ENCODE measurements around the gene ARL16. TPM values are rescaled to one million over a fixed set of nuclear protein-coding genes. Genes with fewer than 3 reads are reported as not detected.

The ARL16 gene
- total RNA-seq, 2 donors from 2014 or later, result 12.2 to 22.3 TPM

DNA sequence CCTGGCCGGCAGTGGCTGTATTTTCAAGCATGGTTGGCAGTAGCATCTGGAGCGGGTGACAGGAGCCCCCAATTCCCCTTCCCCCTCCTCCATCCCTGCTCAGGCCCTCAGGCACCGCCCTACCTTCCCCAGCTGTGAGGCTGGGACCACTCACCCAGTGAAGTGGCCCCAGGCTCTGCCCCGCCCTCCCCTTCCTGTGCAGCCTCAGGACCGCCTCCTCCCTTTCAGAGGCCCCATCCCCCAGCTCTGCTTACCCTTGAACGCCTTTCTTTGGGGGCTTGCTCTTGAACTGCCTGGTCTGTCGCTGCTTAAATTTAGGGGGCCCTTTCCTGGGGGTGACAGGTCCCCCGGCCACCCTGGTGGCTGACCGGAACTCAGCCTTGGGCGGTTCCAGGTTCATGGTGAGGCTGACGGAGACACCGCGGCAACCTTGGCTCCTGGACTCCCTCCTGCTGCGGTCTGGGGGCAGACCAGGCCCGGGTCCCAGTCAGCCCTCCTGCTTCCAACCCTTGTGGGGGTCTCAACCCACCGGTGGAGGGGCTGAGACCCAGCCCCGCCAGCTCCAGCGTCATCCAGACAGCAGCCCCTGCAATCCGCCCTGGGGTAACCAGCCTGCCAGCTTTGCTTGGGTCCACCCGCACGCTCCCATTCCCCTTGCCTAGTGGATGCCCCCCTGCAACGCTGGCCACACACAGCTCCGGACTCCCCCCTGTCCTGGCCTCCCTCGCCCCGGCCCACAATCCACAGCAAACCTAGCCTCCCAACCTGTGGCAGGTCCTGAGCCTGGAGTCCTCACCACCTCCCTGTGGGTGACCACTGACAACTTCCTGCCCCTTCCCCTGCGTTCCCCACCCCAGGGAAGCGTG lies 30.5 kb downstream of the ARL16 start:
- DNase-seq, result no peak
- intact Hi-C loops (cut with DNase I), result no loop called here
- ATAC-seq, result no peak

- ATAC-seq (no peak), DNase-seq (no peak)
- intact Hi-C loops (cut with DNase I), result no loop called here
These were observed 31.9 kb downstream of the ARL16 start for GRCh38 chr17:81651692-81652091.

DNA sequence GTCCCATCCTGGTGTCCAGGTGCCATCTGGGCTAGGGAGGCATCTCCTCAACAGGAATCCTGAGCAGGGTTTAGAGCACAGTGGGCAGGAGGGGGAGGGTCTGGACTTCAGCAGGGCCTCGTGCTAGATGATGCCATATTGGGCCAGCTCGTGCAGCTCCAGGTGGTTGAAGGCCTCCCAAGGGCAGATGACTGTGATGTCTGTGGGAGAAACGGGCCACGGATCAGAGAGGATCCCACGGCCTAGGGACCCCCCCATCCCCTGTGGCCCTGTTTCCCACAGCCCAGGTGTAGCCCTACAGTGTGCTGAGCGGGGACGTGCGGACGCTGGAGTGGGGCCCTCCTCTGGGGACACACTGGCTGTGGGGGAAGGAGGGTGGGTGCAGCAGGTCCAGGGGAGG lies 32.6 kb downstream of the ARL16 start:
- intact Hi-C loops (cut with DNase I), result no loop called here
- ATAC-seq (no peak), DNase-seq (no peak)

DNA sequence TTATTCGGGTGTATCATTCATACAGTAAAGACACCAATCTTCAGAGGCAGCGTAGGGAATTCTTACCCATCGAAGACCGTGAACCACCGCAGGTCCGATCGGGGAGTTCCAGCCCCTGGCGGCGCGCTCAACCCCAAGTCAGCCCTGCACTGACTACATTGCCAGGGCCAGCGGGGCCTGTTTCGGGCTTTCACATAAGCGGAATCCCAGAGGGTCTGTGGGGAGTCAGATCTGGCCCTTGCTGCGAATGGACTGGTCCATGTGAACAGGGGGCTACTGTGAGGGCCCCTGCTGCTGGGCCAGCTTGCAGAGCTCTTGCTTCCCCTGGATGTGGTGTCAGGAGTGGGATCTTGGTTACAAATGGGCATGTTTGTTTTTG lies 34.9 kb downstream of the ARL16 start:
- ATAC-seq (no peak), DNase-seq (no peak)
- intact Hi-C loops (cut with DNase I), result no loop called here

DNA sequence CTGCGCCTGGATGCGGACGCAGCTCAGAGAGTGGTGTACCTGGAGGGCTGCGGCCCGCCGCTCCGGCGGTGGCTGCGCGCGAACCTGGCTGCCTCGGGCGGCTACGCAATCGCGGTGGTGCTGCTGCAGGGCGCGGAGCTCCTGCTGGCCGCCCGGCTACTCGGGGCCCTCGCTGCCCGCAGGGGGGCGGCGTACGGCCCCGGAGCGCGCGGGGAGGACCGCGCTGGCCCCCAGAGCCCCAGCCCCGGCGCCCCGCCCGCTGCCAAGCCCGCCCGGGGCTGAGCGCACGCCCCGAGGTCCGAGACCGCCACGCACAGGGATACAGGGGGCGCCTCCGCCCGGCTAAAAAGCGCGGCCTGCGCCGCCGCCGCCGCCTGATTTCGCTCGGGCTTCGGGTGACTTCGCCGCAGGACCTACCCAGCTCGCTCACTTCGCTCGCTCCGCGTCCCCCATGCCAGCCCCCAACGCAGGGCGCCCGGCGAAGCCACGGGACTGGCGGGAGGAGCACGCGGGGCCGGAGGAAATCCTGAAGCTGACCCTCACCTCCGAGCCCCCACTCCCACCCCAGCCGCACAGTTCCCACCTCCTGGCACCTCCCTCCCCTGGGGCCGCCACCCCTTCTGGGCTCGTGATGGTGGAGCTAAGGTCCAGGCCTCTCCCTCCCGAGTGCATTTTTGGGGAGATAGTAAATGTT lies 35.4 kb downstream of the ARL16 start:
- DNase-seq (no peak), ATAC-seq (no peak)
- intact Hi-C loops (cut with DNase I), result no loop called here

DNA sequence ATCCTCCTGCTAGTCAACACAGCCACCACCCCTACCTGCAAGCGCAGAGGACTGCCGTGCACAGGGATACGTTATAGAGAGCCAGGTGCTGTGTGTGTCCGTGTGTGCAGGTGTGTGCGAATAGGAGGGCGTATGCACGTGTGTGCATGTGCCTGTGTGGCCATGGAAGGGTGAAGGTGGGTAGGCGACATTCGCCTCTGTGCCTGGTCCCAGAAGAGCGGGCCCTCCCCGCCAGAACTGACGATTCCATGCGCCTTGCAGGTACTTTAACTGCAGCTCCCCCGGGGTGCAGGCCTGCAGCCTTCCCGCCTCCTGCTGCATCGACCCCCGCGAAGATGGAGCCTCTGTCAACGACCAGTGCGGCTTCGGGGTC lies 36.0 kb downstream of the ARL16 start:
- DNase-seq (no peak), ATAC-seq (no peak)
- intact Hi-C loops (cut with DNase I), result no loop called here

DNA sequence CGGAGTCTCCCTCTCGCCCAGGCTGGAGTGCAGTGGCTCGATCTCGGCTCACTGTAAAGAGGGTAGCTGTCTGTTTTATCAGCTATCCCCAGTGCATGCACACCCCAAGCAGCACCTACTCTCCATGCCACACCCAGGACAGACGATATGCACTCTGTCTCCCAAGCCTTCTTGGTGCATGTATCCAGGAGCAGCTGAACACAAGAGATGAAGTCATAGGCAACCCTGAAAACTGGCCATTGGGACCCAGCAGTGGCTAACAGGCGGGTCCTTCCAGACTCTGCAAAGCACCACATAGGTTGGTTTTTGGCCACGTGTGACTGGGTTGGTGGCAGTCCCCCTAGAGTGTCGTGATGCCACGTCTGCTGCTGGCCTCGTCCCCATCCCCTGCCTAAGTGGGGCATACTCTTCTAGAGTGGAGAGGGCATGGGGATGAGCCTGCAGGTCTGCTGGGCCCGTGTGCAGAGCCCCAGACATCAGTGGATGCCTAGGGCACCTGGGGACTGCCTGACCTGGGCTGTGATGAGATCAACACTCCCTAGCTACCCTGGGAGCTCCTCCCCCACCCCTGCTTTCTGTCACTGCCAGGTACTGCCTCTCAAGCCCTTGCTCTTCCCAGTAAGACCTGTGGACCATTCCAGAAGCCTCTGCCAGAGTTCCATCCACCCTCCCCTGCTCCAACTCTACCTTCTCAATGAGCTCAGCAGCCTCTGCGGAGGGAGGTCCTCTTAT lies 36.6 kb downstream of the ARL16 start:
- ATAC-seq (no peak), DNase-seq (no peak)
- intact Hi-C loops (cut with DNase I), result no loop called here

DNA sequence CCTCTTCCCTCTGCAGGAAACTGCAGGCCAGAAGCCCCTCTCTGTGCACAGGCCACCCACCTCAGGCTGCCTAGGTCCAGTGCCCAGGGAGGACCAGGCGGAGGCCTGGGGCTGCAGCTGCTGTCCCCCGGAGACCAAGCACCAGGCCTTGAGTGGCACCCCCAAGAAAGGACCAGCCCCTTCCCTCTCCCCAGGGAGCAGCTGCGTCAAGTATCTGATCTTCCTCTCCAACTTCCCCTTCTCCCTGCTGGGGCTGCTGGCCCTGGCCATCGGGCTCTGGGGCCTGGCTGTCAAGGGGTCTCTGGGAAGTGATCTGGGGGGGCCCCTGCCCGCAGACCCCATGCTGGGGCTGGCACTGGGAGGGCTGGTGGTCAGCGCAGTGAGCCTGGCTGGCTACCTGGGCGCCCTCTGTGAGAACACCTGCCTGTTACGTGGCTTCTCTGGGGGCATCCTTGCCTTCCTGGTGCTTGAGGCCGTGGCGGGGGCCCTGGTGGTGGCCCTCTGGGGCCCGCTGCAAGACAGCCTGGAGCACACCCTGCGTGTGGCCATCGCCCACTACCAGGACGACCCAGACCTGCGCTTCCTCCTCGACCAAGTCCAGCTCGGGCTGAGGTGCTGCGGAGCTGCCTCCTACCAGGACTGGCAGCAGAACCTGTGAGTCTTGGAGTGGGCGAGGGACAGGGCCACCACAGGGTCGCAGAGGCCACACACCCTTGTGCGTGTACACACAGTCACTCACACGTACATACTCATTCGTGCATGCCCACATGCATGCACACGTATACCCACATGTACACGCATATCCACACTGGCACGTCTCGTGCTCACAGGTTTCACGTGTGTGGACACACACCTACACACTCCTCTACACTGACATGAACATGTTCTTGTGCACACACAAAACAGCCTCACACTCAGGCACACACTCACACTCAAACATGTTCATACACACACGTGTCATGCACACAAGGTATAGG lies 38.3 kb downstream of the ARL16 start:
- DNase-seq (no peak), ATAC-seq (no peak)
- intact Hi-C loops (cut with DNase I), result no loop called here

DNA sequence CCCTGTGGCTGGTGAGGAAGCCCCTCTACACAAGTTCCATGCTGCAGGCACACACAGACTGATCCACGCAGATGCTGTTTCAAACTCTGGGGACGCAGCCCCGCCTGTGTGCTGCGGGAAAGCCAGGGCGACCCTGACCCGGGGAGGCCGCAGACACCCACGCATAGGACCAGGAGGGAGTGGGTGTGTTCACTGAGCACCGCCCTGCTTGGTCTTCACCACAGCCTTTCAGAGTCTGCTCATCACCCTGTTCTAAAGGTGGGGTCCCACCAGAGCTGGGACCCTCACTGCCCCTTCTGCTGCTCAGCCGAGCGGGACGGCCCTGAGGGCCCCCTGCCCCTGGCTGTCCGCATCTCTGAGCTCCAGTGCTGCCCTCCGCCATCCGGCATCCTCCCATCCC lies 39.1 kb downstream of the ARL16 start:
- intact Hi-C loops (cut with DNase I), result no loop called here
- no peak for DNase-seq
- no peak for ATAC-seq

GRCh38 chr17:81641825-81642489 lies 41.6 kb downstream of the ARL16 start:
- DNase-seq, result no peak
- intact Hi-C loops (cut with DNase I), result no loop called here

GRCh38 chr17:81640011-81640410 lies 43.6 kb downstream of the ARL16 start:
- ATAC-seq, result no peak
- no peak for DNase-seq
- intact Hi-C loops (cut with DNase I), result no loop called here

More at GRCh38 chr17:81641825-81642489, 41.6 kb downstream of the ARL16 start:
- no peak for ATAC-seq

DNA sequence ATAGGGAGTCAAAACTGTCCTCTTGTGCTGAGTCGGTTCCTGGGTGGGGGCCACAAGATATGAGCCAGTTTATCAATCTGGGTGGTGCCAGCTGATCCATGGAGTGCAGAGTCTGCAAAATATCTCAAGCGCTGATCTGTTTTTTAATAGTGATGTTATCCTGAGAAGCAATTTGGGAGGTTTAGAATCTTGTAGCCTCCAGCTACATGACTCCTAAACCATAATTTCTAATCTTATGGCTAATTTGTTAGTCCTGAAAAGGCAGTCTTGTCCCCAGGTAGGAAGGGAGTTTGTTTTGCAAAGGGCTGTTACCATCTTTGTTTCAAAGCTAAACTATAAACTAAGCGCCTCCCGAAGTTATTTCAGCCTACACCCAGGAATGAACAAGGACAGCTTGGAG lies 44.9 kb downstream of the ARL16 start:
- no peak for ATAC-seq
- intact Hi-C loops (cut with DNase I), result no loop called here

DNA sequence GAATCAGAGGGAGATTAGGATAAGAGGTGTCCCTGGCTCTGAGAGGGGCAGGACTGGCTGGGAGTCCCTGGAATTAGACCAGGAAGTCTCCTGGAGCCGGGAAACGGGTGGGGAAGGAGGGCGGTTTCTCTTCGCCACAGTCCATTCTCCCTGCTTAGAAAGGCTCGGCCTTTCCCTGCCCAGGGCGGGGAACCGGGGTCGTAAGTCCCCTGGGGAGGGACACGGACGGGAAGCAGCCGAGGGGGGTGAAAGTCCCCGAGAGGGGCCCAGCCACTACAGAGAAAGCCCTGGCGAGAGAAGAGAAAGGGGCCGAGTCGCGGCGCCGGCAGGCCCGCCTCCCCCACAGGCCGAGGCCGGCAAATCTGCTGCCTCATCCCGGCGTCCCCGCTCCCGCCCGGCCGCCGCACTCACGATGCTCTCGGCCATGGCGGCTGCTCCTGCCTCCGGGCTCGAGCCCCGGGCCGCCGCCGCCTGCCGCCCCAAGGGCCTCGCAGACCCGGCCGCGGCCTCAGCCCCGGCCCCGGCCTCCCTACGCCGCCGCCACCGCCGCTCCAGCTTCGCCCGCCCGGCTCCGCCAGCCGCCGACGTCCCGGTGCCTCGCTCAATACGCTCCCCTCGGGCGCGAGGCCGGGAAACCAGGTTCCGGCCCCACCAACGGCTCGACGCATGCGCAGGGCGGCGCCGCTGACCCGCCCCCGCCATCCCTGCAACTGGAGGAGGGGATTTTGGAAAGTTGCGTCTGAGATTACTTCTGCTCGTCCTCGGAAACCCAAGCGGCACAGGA lies 46.9 kb downstream of the ARL16 start, which contains the start of the genes NPLOC4 and TSPAN10:
TSS of gene NPLOC4 (minus strand) at position 608 of the 784 bp plus-strand sequence. CDS start at position 426, 182 bp downstream.
TSS of gene TSPAN10 (plus strand) at position 692 of the 784 bp plus-strand sequence. CDS start 5,217 bp downstream, outside the sequence.
- peak; percentile 87 for DNase-seq
- peak; percentile 87 to 94 for ATAC-seq
- intact Hi-C loops (cut with DNase I), result no loop called here

More for the DNA sequence above, 44.9 kb downstream of the ARL16 start:
- DNase-seq, result no peak

DNA sequence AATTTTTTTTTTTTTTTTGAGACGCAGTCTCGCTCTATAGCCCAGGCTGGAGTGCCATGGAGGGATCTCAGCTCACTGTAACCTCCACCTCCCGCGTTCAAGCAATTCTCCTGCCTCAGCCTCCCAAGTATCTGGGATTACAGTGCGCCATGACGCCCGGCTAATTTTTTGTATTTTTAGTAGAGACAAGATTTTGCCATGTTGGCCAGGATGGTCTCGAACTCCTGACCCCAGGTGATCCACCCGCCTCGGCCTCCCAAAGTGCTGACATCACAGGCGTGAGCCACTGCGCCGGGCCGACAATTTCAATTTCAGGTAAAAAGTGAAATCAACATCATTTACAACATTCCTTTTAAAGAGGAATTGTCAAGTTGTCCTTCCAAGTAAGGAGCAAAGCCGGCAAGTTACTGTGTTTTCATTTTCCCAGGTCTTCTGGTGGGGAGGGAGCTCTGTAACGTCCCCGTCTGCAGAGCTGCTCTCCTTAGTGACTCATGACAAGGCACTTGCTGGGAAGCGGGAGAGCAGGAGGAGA lies 47.6 kb downstream of the ARL16 start:
- intact Hi-C loops (cut with DNase I), result no loop called here
- DNase-seq (no peak), ATAC-seq (no peak)

GRCh38 chr17:81635431-81635830 lies 48.2 kb downstream of the ARL16 start:
- intact Hi-C loops (cut with DNase I), result no loop called here
- ATAC-seq (no peak), DNase-seq (no peak)

DNA sequence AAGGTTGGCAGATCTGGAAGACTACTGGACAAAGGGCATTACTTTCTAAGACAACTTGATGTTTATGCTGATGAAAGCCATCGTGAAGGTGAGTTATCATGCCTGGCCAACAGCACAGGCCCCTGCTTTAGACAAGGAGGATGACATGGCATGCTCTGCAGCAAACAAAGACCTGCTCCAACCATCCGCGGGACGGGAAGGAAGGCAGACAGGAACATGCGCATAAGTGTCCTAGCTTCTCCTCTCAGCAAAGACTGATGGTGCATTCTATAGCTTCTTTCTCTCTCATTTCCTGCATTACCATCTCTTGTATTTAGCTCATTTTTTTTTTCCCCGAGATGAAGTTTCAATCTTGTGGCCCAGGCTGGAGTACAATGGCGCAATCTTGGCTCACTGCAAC lies 52.1 kb downstream of the ARL16 start:
- ATAC-seq (no peak), DNase-seq (no peak)
- intact Hi-C loops (cut with DNase I), result no loop called here

All from left cardiac atrium (tissue), 4 donors.